PC-9 (cell line): Measurements from ENCODE around the gene GNAL. TPM values are rescaled to one million over a fixed set of nuclear protein-coding genes. Genes with fewer than 3 reads are reported as not detected.

Source experiments
- BruUV-seq: library from RNA; stranded (reverse); fragments of 400-500 nt; replicated peaks from 2 replicates; lab custom pipeline; 2021; lab: Mats Ljungman, UMichigan
- CTCF ChIA-PET: fragments of 300-600 bp; sonication (Branson Sonifier 250); formaldehyde crosslinking; loops from one replicate; lab custom pipeline; 2022; ENCODE audit warnings: antibody characterized with exemption; lab: Charles Lee
- POLR2A ChIA-PET: fragments of 300-600 bp; sonication (Branson Sonifier 250); formaldehyde crosslinking; loops from one replicate; lab custom pipeline; 2022; ENCODE audit warnings: antibody characterized with exemption; ENCODE audit not compliant: unreplicated experiment; lab: Charles Lee
- DNase-seq, 2 experiments: peaks; one replicate each; pipeline versions ENCODE4 v3.0.0 to v3.0.0-alpha.2; 2015 to 2022; ENCODE audit warnings: mixed read lengths in 1 of 2
- H2AFZ ChIP-seq: fragments of 200-600 bp; sonication (generic); 2 replicates; pipeline ENCODE4 v1.8.1; 2017; ENCODE audit warnings: antibody characterized with exemption
- H3F3A ChIP-seq: fragments of 200-600 bp; sonication (generic); 2 replicates; pipeline ENCODE4 v1.8.1; 2017; ENCODE audit warnings: antibody characterized with exemption, mild to moderate bottlenecking, low read depth; ENCODE audit not compliant: insufficient read depth
- H3K27ac ChIP-seq: fragments of 200-600 bp; sonication (generic); 2 replicates; pipeline ENCODE4 v1.6.1; 2016; ENCODE audit warnings: mixed run types
- H3K27me3 ChIP-seq: fragments of 200-600 bp; sonication (generic); 2 replicates; pipeline ENCODE4 v1.6.1; 2016; ENCODE audit warnings: low read depth, mixed run types; ENCODE audit not compliant: insufficient read depth
- H3K36me3 ChIP-seq: fragments of 200-600 bp; sonication (generic); 2 replicates; pipeline ENCODE4 v1.6.1; 2016; ENCODE audit warnings: low read depth, mixed run types
- H3K4me1 ChIP-seq: fragments of 200-600 bp; sonication (generic); replicated peaks from 2 replicates; pipeline ENCODE4 v1.6.1; 2016; ENCODE audit warnings: mixed run types; ENCODE audit not compliant: insufficient read depth
- H3K4me2 ChIP-seq: fragments of 200-600 bp; sonication (generic); 2 replicates; pipeline ENCODE4 v1.6.1; 2017; ENCODE audit warnings: mixed run types
- H3K4me3 ChIP-seq: fragments of 200-600 bp; sonication (generic); 2 replicates; pipeline ENCODE4 v1.6.1; 2016; ENCODE audit warnings: mixed run types
- H3K79me2 ChIP-seq: fragments of 200-600 bp; sonication (generic); 2 replicates; pipeline ENCODE4 v1.6.1; 2017; ENCODE audit warnings: low read depth, mixed run types
- H3K9me2 ChIP-seq: fragments of 200-600 bp; sonication (generic); 2 replicates; pipeline ENCODE4 v1.8.1; 2017; ENCODE audit warnings: mild to moderate bottlenecking; ENCODE audit not compliant: insufficient read depth
- H3K9me3 ChIP-seq: fragments of 200-600 bp; sonication (generic); 2 replicates; pipeline ENCODE4 v1.8.1; 2016; ENCODE audit warnings: low read depth; ENCODE audit not compliant: insufficient read depth
- H4K20me1 ChIP-seq: fragments of 200-600 bp; sonication (generic); 2 replicates; pipeline ENCODE4 v1.8.1; 2017; ENCODE audit not compliant: insufficient read depth
- CTCF ChIP-seq: fragments of 200-600 bp; sonication (generic); conservative IDR thresholded peaks from 2 replicates; pipeline ENCODE4 v1.6.1; 2017; ENCODE audit warnings: mixed run types, antibody characterized with exemption, mild to moderate bottlenecking, moderate library complexity
- EZH2 ChIP-seq: fragments of 200-600 bp; sonication (generic); IDR thresholded peaks from 2 replicates; pipeline ENCODE4 v1.8.0; 2017; ENCODE audit warnings: antibody characterized with exemption, low read depth
- intact Hi-C: fragments of 100-400 bp; cut with micrococcal nuclease; formaldehyde crosslinking; loops from one replicate; pipeline ENCODE4 v1.10.0; 2022; ENCODE audit not compliant: unreplicated experiment
- total RNA-seq: library from RNA; stranded (reverse); gene quantifications from 2 replicates; pipeline ENCODE4 v1.2.3, GENCODE V29; 2021

GNAL gene
- total RNA-seq, 1 experiment from 2014 or later: 3.3 TPM

- no peaks in the 10 kb centered on the region for H3K36me3 ChIP-seq
- intact Hi-C loops: no loop called here
- TF ChIP-seq CTCF: no peak
- no peak for TF ChIP-seq EZH2
- no peak for DNase-seq
- no peaks in the 10 kb centered on the region for H3K9me3 ChIP-seq
- no peaks in the 10 kb centered on the region for H3K9me2 ChIP-seq
- no peak overlapping the region for H3K27ac ChIP-seq
- H3K79me2 ChIP-seq: no peaks in the 10 kb centered on the region
- ChIA-PET POLR2A (no interaction called here), CTCF (interaction anchor here (0.6 to 0.7 kb wide), 2 partner anchors 60 to 171 kb away, joined by 5 to 9 read pairs; no protein-coding TSS in a partner anchor)
- no peak overlapping the region for H3K4me2 ChIP-seq
- no peaks in the 10 kb centered on the region for H3K27me3 ChIP-seq
- H2AFZ ChIP-seq: no peak overlapping the region
- no peaks in the 10 kb centered on the region for H4K20me1 ChIP-seq
- BruUV-seq: no TSS peak
- no peak overlapping the region for H3K4me3 ChIP-seq
- H3K4me1 ChIP-seq: peaks cover 5% of the 10 kb centered on the region
- peaks cover 6% of the 10 kb centered on the region; the same call in 1 of the 2 replicates for H3F3A ChIP-seq
These were observed 210.0 kb downstream of the GNAL start for GRCh38 chr18:11899063-11899462.

- POLR2A ChIA-PET: interaction anchor here (0.5 to 0.7 kb wide), 2 partner anchors 13 to 158 kb away, joined by 3 read pairs; no protein-coding TSS in a partner anchor
- DNase-seq: no peak
- Histone ChIP-seq H3K9me3 (no peaks in the 10 kb centered on the region), H3K27me3 (no peaks in the 10 kb centered on the region), H3K27ac (no peak overlapping the region), H2AFZ (no peak overlapping the region), H3K36me3 (peaks cover 7% of the 10 kb centered on the region; the same call in 1 of the 2 replicates), H3K4me3 (no peak overlapping the region), H3K4me1 (peaks cover 6% of the 10 kb centered on the region), H3K4me2 (no peak overlapping the region), H3F3A (peaks cover 6% of the 10 kb centered on the region; the same call in 1 of the 2 replicates), H3K9me2 (no peaks in the 10 kb centered on the region), H4K20me1 (no peaks in the 10 kb centered on the region), H3K79me2 (no peaks in the 10 kb centered on the region)
- intact Hi-C loops: loop anchor here (10.0 kb wide), 1 partner anchor 97 kb away; no protein-coding TSS in a partner anchor
- BruUV-seq: no TSS peak
- CTCF ChIA-PET: no interaction called here
- TF ChIP-seq CTCF (no peak), EZH2 (no peak)
These were observed 212.9 kb downstream of the GNAL start for GRCh38 chr18:11901826-11902438.

- H3K36me3 ChIP-seq: peaks cover 7% of the 10 kb centered on the region; the same call in 1 of the 2 replicates
- no peak overlapping the region for H3K4me2 ChIP-seq
- H3K79me2 ChIP-seq: 0 out of 2 replicates have a peak, but pooled peaks cover 6% of the 10 kb centered on the region
- peak in 1 of 2 experiments; percentile 80 for DNase-seq
- no peaks in the 10 kb centered on the region for H3K9me3 ChIP-seq
- no peak overlapping the region for H2AFZ ChIP-seq
- no peaks in the 10 kb centered on the region for H3K9me2 ChIP-seq
- POLR2A ChIA-PET: interaction anchor here (0.7 kb wide), 1 partner anchor 158 kb away, joined by 3 read pairs; no protein-coding TSS in a partner anchor
- H3K27me3 ChIP-seq: no peaks in the 10 kb centered on the region
- H3F3A ChIP-seq: peaks cover 6% of the 10 kb centered on the region; the same call in 1 of the 2 replicates
- no peaks in the 10 kb centered on the region for H4K20me1 ChIP-seq
- intact Hi-C loops: loop anchor here (10.0 kb wide), 1 partner anchor 98 kb away; no protein-coding TSS in a partner anchor
- CTCF ChIA-PET: no interaction called here
- TF ChIP-seq CTCF: no peak
- no peak for TF ChIP-seq EZH2
- H3K4me3 ChIP-seq: no peak overlapping the region
- H3K27ac ChIP-seq: no peak overlapping the region
- no TSS peak for BruUV-seq
- peaks cover 11% of the 10 kb centered on the region for H3K4me1 ChIP-seq
These were observed 213.6 kb downstream of the GNAL start for GRCh38 chr18:11902522-11903292.
